NCI-H82 treated with DMSO at 0.1 percent for 48 hours (cell line): ENCODE data around the gene WDR37.
"Not testable (repeated sequence)": the region's sequence is repeated elsewhere in the genome, so short reads cannot be mapped to it uniquely, and the experiment has no call there.

Experiments
- DNase-seq: peaks from one replicate; lab custom pipeline; 2025; ENCODE audit not compliant: unreplicated experiment; lab: John Stamatoyannopoulos, UW

WDR37 gene

GRCh38 chr10:1040133-1040532 lies 16.1 kb upstream of the WDR37 start:
- DNase-seq: no peak

- DNase-seq: no peak
Observed at GRCh38 chr10:1041514-1041913, 14.7 kb upstream of the WDR37 start.

GRCh38 chr10:1043532-1043995 lies 12.6 kb upstream of the WDR37 start:
- DNase-seq: no peak

- DNase-seq: no peak
Observed at GRCh38 chr10:1044146-1044545, 12.0 kb upstream of the WDR37 start.

GRCh38 chr10:1044964-1045363 lies 11.2 kb upstream of the WDR37 start:
- no peak for DNase-seq

- no peak for DNase-seq
Observed at GRCh38 chr10:1045415-1045814, 10.8 kb upstream of the WDR37 start.

GRCh38 chr10:1047937-1048336 lies 8.2 kb upstream of the WDR37 start:
- no peak for DNase-seq

- DNase-seq: no peak
Observed at GRCh38 chr10:1048349-1048731, 7.8 kb upstream of the WDR37 start.

- DNase-seq: peak; percentile 85
Observed at GRCh38 chr10:1048732-1049424, 7.3 kb upstream of the WDR37 start, which contains the start of gene IDI1. Gene IDI1, minus strand, starts transcription at chr10:1049119. Its CDS starts 116 bp downstream, at chr10:1049003.

- DNase-seq: no peak
Observed at GRCh38 chr10:1049425-1049958, 6.7 kb upstream of the WDR37 start.

- no peak for DNase-seq
Observed at GRCh38 chr10:1050145-1050544, 6.0 kb upstream of the WDR37 start.

GRCh38 chr10:1050554-1050953 lies 5.6 kb upstream of the WDR37 start:
- no peak for DNase-seq

GRCh38 chr10:1054684-1055083 lies 1.5 kb upstream of the WDR37 start:
- no peak for DNase-seq

- no peak for DNase-seq
Observed at GRCh38 chr10:1057106-1057657, 997 bp downstream of the WDR37 start.

GRCh38 chr10:1058017-1058416 lies 1.8 kb downstream of the WDR37 start:
- no peak for DNase-seq

GRCh38 chr10:1059902-1060301 lies 3.7 kb downstream of the WDR37 start:
- no peak for DNase-seq

- no peak for DNase-seq
Observed at GRCh38 chr10:1061930-1062774, 6.0 kb downstream of the WDR37 start.

- DNase-seq: no peak
Observed at GRCh38 chr10:1063232-1063865, 7.2 kb downstream of the WDR37 start.

- no peak for DNase-seq
Observed at GRCh38 chr10:1064964-1065247, 8.7 kb downstream of the WDR37 start.

- DNase-seq: not testable (repeated sequence)
Observed at GRCh38 chr10:1066734-1067133, 10.5 kb downstream of the WDR37 start.
